Caki2 (cell line): ENCODE measurements around the gene ATG16L2. TPM values are rescaled to one million over a fixed set of nuclear protein-coding genes. Genes with fewer than 3 reads are reported as not detected.
"Not testable (repeated sequence)": the region's sequence is repeated elsewhere in the genome, so short reads cannot be mapped to it uniquely, and the experiment has no call there.

Experiments used
- DNase-seq: peaks from one replicate; pipeline ENCODE4 v3.0.0-alpha.2; 2015; ENCODE audit warnings: low read depth
- in situ Hi-C: cut with HindIII; loops from 2 replicates; pipeline ENCODE4 v1.10.0; 2016; ENCODE audit warnings: low sequenced_read_pairs, low pct_unique_long_range_greater_than_20kb, mixed read lengths
- total RNA-seq: library from RNA; depleted of rRNA; stranded (reverse); fragments of >200 nt; shearing (Covaris generic); gene quantifications from 2 replicates; pipeline ENCODE4 v1.2.3, GENCODE V29; 2014; ENCODE audit warnings: low replicate concordance

ATG16L2 gene
- total RNA-seq, 1 experiment from 2014 or later: 20.9 TPM

DNA sequence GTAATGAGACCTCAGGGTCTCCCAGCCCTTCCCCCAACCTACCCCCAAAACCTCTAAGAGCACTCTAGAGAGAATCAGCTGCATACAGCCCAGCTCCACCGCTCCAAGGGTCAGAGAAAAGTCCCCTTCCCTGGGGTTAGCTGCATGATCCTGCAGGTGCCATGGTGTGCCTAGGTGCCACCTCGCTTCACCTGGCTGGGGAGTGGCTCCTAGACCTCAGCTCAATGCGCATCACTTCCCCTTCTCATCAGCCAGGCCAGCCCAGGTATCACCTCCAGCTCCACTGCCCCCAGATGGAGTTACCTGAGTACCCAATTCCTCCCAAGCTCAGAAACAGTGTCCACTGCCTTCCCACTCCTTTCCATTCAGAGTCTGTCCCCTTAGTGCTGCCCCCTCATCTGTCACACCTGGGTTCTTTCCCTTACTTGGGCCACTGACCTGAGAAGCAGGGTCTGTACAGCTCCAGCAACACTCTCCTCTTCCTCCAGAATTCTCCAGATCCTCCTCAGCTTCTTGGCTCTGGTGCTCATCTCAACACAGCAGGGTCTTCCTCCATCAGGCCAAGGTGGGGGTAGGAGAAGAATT is 21.7 kb upstream of the ATG16L2 start:
- no peak for DNase-seq
- in situ Hi-C loops: no loop called here

DNA sequence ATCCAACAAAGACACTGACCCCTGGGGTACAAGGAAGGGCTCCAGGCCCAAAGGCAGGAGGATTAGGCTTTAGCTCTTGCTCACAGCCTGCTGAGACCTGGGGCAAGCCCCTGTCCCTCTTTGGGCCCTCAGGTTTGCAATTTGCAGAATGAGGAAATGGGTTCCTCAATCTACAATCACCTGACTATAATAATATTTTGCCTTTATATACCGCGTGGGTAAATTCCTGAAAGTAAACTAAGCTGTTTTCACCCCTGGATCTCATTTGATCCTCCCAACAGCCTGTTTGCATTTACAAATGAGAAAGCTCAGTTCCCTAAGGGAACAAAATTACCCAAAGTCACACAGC is 21.2 kb upstream of the ATG16L2 start:
- DNase-seq: no peak
- in situ Hi-C loops: no loop called here

DNA sequence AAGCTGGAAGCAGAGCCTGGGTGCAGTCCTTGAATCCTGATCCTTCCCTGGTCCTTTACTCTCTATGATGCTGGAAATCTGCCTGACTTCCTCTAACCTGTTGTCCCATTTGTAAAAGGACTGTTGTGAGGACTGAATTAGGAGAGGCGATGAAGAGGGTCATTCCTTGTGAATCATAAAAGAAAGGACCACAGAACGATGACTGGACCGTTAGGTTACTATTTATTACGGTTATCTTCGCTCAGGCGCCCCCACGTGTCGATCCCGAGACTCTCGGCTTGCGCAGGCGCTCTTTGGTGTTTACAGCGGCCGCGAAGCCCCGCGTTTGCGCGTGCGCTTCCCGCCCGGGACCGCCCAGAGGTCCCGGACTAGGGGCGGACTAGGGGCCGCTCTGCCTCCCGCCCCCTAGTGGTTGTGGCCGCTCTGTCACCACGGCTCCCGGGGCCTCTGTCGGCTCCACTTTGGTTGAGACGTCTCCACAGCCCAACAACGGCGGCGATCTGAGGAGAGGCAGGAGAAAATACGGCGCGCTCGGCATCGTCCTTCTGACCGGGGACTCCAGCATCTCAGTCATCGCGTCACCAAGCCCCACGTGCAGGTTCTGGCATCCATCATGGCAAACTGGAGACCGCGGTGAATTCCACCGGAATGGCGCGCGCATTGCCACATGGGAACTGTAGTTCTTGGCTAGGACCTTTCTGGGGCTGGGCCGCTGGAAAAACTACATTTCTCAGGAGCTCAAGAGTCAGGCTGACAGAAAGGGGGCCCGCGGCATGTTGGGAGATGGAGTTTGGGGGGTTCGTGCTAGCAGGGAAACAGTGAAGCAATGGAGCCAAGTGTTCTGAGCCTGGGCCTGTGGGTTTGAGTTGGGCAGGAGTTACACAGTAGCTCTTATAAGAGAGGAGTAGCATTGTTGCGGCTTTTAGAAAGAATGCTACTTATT is 20.5 kb upstream of the ATG16L2 start, which contains the start of gene STARD10:
Gene STARD10 (minus strand): TSS at position 623 of the 943 bp plus-strand sequence. CDS start 12,866 bp downstream, outside the sequence.
- in situ Hi-C loops: no loop called here
- peak; percentile 92 for DNase-seq

DNA sequence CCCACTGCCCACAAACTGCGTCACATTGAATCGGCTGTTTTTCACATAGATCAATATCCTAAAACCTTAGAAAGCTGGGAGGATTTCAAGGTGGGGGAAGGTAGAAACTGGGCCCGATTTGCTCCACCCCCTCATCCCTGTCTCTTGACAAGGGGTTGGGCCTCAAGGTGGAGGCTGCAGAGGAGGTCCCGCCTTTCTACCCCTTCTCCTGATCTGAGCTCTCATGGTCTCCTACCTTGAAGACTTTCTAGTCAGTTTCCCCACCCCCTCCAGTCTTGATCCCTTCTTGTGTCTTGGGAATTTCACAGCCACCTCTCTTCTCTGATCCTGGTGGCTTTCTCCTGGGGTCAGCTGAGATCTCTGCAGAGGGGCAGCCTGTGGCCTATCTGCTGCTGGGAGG is 15.8 kb upstream of the ATG16L2 start:
- no peak for DNase-seq
- in situ Hi-C loops: no loop called here

DNA sequence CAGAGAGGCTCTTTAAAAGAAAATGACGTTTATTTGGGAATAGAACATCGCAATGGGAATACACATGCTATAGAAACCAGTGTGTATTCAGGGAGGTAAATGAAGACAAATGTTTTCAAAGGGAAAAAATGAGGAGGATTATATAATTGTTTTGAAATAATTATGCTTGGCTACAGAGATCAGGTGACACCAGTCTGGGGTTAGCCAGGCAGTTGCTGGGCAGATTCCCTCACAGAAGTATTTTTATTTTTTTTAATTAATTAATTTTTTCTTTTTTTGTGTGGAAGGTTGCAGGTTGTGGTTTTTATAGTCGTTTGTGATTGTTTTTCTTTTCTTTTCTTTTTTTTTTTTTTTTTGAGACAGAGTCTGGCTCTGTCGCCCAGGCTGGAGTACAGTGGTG is 14.8 kb upstream of the ATG16L2 start:
- in situ Hi-C loops: no loop called here
- no peak for DNase-seq

DNA sequence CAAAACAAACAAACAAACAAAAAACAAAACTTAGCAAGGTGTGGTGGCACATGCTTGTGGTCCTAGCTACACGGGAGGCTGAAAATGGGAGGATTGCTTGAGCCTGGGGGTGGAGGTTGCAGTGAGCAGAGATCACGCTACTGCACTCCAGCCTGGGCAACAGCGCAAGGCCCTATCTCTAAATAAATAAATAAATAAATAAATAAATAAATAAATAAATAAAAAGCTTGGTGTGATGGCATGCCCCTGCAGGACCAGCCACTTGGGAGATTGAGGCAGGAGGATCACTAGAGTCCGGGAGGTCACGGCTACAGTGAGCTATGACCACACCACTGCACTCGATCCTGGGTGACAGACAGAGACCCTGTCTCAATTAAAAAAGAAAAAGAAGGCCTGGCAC is 11.4 kb upstream of the ATG16L2 start:
- DNase-seq: no peak
- in situ Hi-C loops: no loop called here

DNA sequence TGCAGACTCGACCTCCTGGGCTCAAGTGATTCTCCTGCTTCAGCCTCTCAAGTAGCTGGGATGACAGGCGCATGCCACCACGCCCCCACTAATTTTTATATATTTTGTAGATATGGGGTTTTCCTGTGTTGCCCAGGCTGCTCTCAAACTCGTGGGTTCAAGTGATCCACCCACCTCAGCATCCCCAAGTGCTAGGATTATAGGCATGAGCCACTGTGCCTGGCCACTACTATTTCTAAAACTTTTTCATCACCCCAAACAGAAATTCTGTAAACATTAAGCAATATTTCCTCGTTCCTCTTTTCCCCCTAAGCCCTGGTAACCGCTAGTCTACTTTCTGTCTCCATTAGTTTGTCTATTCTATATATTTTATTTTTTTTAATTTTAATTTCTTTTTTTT is 9.0 kb upstream of the ATG16L2 start:
- DNase-seq: no peak
- in situ Hi-C loops: no loop called here

DNA sequence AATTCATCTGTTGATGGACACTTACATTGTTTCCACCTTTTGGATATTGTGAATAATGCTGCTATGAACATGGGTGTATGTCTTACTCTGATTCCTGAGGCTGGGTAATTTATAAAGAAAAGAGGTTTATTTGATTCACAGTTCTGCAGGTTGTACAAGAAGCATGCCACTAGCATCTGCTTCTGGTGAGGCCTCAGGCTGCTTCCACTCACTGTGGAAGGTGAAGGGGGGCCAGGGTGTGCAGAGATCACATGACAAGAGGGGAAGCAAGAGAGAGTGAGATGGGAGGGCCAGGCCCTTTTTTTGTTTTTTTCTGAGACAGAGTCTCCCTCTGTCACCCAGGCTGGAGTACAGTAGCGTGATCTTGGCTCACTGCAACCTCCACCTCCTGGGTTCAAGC is 7.8 kb upstream of the ATG16L2 start:
- DNase-seq, in situ Hi-C loops: not testable (repeated sequence)

DNA sequence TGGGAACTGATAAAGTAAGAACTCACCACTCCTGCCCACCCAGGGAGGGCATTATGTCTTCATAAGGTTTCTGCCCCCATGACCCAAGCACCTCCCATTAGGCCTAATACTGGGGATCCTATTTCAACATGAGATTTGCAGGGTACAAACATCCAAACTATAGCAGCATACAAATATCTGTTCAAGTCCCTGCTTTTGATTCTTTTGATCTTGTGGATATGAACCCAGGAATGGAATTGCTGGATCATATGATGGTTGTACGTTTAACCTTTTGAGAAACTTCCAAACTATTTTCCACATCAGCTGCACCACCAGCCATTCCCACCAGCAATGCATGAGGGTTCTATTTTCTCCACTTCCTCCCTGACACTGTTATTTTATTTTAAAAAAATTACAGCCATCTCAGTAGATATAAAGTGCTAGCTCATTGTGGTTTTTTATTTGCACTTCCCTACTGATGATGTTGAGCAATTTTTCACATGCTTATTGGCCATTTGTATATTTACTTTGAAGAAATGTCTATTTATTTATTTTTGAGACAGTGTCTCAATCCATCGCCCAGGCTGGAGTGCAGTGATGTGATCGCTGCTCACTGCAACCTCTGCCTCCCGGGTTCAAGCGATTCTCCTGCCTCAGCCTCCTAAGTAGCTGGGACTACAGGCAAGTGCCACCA is 7.1 kb upstream of the ATG16L2 start:
- peak; percentile 77 for DNase-seq

DNA sequence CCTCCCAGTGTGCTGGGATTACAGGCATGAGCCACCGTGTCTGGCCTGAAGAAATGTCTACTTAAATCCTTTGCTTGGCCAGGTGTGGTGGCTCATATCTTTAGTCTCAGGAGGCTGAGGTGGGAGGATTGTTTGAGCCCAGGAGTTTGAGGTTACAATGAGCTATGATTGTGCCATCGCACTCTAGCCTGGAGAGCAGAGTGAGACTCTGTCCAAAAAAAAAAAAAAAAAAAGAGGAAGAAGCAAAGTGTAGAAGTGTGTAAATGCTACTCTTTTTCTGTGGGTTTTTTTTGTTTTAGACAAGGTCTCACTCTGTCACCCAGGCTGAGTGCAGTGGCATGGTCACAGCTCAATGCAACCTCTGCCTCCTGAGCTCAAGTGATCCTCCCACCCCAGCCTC is 6.4 kb upstream of the ATG16L2 start:
- no peak for DNase-seq
- in situ Hi-C loops: no loop called here

More for the DNA sequence above, 7.1 kb upstream of the ATG16L2 start:
- in situ Hi-C loops: no loop called here

DNA sequence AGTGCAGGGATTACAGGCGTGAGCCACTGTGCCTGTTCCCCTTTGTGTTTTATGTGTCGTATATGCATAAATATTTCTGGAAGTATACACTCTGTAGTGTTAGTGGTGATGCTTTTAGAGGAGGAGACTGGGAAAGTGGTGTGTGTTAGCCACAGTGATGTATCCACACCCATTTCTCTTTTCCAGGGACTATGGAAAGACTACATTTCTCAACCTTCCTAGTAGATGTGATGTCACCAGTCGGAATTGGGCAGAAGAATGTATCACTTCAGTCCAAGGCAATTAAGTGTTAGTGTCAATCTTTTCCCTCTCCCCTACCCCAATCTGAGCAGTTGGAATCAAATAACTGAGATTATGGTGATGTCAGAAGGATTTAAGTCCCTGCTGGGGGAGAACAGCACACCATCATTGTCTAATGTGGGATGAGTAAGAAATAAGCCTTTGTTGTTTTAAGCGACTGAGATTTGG is 5.8 kb upstream of the ATG16L2 start:
- no peak for DNase-seq
- in situ Hi-C loops: no loop called here

DNA sequence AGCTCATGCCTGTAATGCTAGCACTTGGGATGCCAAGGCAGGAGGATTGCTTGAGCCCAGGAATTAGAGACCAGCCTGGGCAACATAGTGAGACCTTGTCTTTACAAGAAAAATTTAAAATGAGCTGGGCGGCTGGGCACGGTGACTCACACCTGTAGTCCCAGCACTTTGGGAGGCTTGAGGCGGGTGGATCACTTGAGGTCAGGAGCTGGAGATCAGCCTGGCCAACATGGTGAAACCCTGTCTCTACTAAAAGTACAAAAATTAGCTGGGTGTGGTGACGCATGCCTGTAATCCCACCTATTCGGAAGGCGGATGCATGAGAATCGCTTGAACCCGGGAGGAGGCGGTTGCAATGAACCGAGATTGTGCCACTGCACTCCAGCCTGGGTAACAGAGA is 2.5 kb upstream of the ATG16L2 start:
- DNase-seq, in situ Hi-C loops: not testable (repeated sequence)

DNA sequence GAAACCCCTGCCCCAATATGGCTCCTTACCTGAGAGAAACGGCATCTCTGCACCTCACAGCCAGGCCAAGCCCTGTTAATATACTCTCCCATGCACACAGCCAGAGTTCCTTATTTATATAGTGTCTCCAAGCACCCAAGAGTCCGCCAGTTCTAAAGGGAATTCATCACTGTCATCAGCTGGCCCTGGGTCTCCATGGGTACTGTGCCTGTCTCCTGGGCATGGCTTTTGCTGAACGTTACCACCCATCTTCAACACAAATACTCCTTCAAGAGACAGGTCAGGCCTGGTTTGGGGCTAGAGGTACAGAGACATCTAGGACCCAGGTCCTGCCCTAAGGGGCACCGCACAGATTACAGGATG is 1.6 kb upstream of the ATG16L2 start:
- DNase-seq: peak; percentile 79
- in situ Hi-C loops: no loop called here

DNA sequence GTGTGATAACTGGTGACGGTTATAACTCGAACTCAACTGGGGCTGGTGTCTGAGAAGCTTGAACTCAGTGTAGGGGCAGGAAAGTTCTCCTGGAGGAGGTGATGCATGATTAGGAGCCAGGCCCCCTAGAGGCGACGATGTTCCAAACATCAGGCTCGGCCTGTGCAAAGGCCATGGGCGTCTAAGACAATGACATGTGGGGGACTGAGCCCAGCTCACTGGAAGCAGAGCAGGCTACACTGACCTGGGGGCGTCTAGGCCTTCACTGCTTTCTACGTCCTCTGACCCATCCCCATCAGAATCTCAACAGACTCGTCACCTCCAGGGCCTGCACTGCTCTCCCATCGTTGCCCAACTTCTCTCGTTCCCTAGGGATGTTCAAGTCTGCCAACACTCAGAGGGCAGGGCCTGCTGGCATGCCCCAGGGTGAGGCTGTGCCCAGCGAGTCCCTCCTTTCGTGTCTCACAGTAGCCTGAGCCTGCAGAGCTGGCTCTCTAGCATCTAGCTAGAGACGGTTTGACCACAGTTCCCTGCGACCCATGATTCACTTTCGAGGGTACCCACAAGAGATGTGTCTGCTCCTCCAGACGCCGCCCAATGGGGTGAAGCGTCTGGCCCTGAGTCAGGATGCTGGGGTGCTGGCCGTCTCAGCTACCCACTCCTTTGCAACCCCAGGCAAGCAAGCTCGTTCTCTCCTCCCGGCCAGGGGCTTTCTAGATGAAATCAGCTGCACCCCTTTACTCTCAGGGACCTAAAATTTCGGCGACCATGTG is 1.1 kb upstream of the ATG16L2 start:
- in situ Hi-C loops: no loop called here
- DNase-seq: peak; percentile 77

DNA sequence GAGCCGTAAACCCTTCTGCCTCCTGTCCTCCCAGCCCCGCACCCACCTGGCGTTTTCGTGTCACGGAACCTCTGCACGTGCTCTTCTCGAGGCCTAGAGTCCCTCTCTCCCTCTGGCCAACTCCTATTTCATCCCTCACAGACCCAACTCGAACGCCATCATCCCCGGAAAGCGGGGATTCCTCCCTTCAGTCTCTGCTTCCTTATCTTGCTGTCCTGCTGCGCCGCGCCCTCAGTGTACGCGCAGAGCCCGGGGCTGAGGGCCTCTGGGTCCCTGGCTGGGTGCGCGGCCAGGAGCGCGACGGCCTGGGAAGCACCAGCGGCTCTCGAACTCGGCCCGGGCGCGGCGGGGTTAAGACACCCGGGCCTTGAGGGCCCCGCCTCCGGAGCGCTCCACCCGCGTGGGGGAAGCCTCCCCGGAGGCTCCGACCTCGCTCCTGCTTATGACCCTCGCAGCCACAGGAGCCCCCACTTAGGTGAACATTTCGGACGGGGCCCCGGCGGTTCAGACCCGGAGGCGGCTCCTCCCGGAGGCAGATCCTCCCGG is 398 bp upstream of the ATG16L2 start:
- DNase-seq: peak; percentile 88
- in situ Hi-C loops: no loop called here

DNA sequence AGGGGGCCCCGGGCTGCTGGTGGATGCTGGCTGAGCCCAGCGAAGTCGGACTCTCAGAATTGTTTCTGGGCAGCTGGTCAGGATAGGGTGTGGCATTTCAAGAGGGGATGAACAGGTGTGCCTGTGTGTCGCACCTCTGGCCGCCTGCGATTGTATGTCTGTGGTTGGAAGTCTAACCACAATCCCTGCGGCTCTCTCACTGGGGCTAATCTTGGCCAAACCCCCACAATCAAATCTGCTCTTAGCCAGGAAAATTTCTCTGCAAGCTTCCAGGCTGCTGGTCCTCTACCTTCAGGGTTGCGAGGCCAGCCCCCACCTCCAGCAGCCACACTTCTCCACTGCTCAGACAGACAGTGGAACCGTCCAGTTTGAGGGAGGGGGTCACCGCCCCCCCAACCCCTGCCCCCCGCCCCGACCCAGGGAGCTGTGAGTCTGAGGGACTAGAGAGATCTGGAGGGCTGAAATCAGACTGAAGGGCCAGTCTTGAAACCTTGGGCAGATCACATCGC is 953 bp downstream of the ATG16L2 start:
- no peak for DNase-seq

DNA sequence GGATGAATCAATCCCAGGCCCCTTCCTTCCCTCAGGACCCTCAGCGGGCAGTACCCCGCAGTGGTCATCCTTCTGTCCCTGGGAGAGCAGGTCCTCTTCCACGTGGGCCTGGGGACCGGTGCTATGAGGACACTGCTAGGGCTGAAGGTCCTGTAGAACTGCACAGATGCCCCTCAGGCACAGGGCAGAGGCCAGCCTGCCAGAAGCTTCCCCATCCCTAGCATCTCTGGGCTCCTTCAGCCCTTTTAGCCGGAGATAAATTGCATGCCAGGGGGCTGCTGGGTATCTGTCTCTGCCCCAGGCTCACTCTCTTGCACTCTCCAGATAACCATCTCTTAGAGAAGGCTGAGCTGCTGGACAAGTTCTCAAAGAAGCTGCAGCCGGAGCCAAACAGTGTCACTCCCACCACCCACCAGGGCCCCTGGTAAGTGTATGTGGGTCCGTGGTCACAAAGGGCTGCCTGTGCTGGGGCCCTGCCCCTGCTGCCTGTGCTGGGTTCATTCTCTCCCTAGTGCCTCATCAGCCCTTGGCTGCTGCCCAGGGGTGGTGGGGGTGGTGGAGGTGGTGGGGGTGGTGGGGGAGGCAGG is 2.3 kb downstream of the ATG16L2 start:
- DNase-seq: no peak
- in situ Hi-C loops: no loop called here

More for the DNA sequence above, 953 bp downstream of the ATG16L2 start:
- in situ Hi-C loops: no loop called here

DNA sequence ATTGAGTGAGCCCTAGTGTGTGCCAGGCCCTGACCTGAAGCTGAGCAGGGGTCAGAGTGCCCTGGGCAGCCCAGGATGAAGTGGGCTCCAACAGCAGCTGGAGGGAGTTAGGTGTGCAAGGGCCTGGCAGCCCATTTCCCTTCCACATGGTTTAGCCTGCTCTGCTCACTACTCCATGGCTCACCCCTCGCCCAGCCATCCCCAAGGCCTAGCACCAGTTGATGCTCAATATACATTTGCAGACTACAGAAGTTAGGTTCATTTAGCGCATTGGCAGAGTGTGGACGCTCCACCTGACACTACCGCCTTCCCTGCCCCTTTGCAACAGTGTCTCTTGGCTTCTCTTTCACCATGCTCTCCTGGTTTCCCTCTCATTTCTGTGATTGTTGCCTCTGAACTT is 3.8 kb downstream of the ATG16L2 start:
- in situ Hi-C loops: no loop called here
- no peak for DNase-seq
